HUDEP-2 (cell line): ENCODE measurements around the gene ARHGAP10.

Experiments used
- DNase-seq, 76 experiments: peaks; one replicate each; lab custom pipeline; 2025; ENCODE audit not compliant: unreplicated experiment in 76 of 76; lab: John Stamatoyannopoulos, UW

The ARHGAP10 gene

GRCh38 chr4:147941373-147941772 lies 209.5 kb downstream of the ARHGAP10 start:
- no peak for DNase-seq

GRCh38 chr4:147942729-147943128 lies 210.8 kb downstream of the ARHGAP10 start:
- no peak for DNase-seq

GRCh38 chr4:147943159-147943638 lies 211.3 kb downstream of the ARHGAP10 start:
- DNase-seq: no peak

- no peak for DNase-seq
Observed at GRCh38 chr4:147944249-147944648, 212.4 kb downstream of the ARHGAP10 start.

- DNase-seq: no peak
Observed at GRCh38 chr4:147944670-147945260, 212.9 kb downstream of the ARHGAP10 start.

- no peak for DNase-seq
Observed at GRCh38 chr4:147948336-147948735, 216.4 kb downstream of the ARHGAP10 start.

GRCh38 chr4:147950261-147950660 lies 218.4 kb downstream of the ARHGAP10 start:
- DNase-seq: no peak

GRCh38 chr4:147950841-147951240 lies 219.0 kb downstream of the ARHGAP10 start:
- DNase-seq: no peak

- no peak for DNase-seq
Observed at GRCh38 chr4:147954850-147955249, 223.0 kb downstream of the ARHGAP10 start.

GRCh38 chr4:147955827-147956558 lies 224.1 kb downstream of the ARHGAP10 start:
- DNase-seq: no peak

GRCh38 chr4:147957446-147957845 lies 225.6 kb downstream of the ARHGAP10 start:
- DNase-seq: no peak

GRCh38 chr4:147958057-147958456 lies 226.2 kb downstream of the ARHGAP10 start:
- DNase-seq: no peak

GRCh38 chr4:147958489-147959065 lies 226.7 kb downstream of the ARHGAP10 start:
- no peak for DNase-seq

- no peak for DNase-seq
Observed at GRCh38 chr4:147960971-147961370, 229.1 kb downstream of the ARHGAP10 start.

- DNase-seq: no peak
Observed at GRCh38 chr4:147963839-147964238, 232.0 kb downstream of the ARHGAP10 start.

- no peak for DNase-seq
Observed at GRCh38 chr4:147964266-147964880, 232.5 kb downstream of the ARHGAP10 start.

- no peak for DNase-seq
Observed at GRCh38 chr4:147965056-147965455, 233.2 kb downstream of the ARHGAP10 start.

- DNase-seq: no peak
Observed at GRCh38 chr4:147965873-147966272, 234.0 kb downstream of the ARHGAP10 start.

GRCh38 chr4:147968641-147969040 lies 236.8 kb downstream of the ARHGAP10 start:
- no peak for DNase-seq

GRCh38 chr4:147969573-147970385 lies 237.9 kb downstream of the ARHGAP10 start:
- no peak for DNase-seq

GRCh38 chr4:147971116-147971515 lies 239.2 kb downstream of the ARHGAP10 start:
- no peak for DNase-seq
